H1 (cell line): ENCODE data around the gene SETD1B. TPM values are rescaled to one million over a fixed set of nuclear protein-coding genes. Genes with fewer than 3 reads are reported as not detected.

ENCODE experiments used
- CTBP2 ChIP-seq: IDR thresholded peaks from 2 replicates; pipeline ENCODE4 v1.7.0; 2011; ENCODE audit warnings: borderline replicate concordance, mild to moderate bottlenecking, moderate library complexity, mixed read lengths, low read length; ENCODE audit not compliant: insufficient read depth, insufficient read length
- POLR2A ChIP-seq, 2 experiments: IDR thresholded peaks; 1 replicate in 1 of 2; 2 replicates in 1 of 2; pipeline ENCODE4 v1.6.1; 2011; ENCODE audit warnings: low read depth in 2 of 2, low read length in 2 of 2, mild to moderate bottlenecking in 2 of 2; ENCODE audit errors: control extremely low read depth in 1 of 2
- SP4 ChIP-seq: IDR thresholded peaks from 2 replicates; pipeline ENCODE4 v1.6.1; 2012; ENCODE audit warnings: low read length, inconsistent platforms
- polyA plus RNA-seq, 7 experiments: library from polyadenylated mRNA; depleted of rRNA in 3 of 7; stranded (reverse) in 5 of 7; unstranded in 2 of 7; fragments of >200 nt in 5 of 7; fragments of 200-250 nt in 2 of 7; gene quantifications; 1 replicate in 5 of 7; 2 replicates in 1 of 7; 4 replicates in 1 of 7; pipeline versions ENCODE4 v1.2.1 to v1.2.3, GENCODE V29; 2011 to 2013; ENCODE audit warnings: missing spikeins in 2 of 7, mixed read lengths in 2 of 7
- total RNA-seq: library from RNA; stranded (reverse); fragmentation: NEBNext Ultra II Directional; extraction: Animal tissue kit (Norgen Biotek cat#: 25700); gene quantifications from 2 replicates; pipeline ENCODE4 v1.2.1, GENCODE V29; 2021

The SETD1B gene
- total and polyA plus RNA-seq, 2 of the 8 experiments (the other 6 are each of a cell fraction or from before 2014, with no cell fraction given): 1.3 to 17.7 TPM

GRCh38 chr12:121799842-121800693, 3.7 kb upstream of the SETD1B start (continued):
- TF ChIP-seq POLR2A (IDR thresholded peaks at IDR 0.05; ENCODE audit: control extremely low read depth in 1 of 2, low read depth in 2 of 2, low read length in 2 of 2): peak in 1 of 2 experiments; percentile 37; a peak in 1 of 3 replicates
- no peak for TF ChIP-seq SP4
- no peak for TF ChIP-seq CTBP2
- TF ChIP-seq, all 59 proteins: peak for 9
